Lower lobe of right lung (tissue), 2 donors: ENCODE data around the gene AQP6. TPM values are rescaled to one million over a fixed set of nuclear protein-coding genes. Genes with fewer than 3 reads are reported as not detected.
A peak's percentile ranks its signal among the peaks of the same experiment; 100 is the strongest.

Source experiments
- ATAC-seq, 2 donors: fragments of 200-7000 bp; cut with Tn5 transposase; one replicate each; pipeline ENCODE4 v1.9.1; 2020 to 2022; ENCODE audit warnings: mild to moderate bottlenecking in 2 of 2, moderate library complexity in 2 of 2
- DNase-seq: peaks from one replicate; pipeline ENCODE4 v3.0.0-alpha.2; 2020
- H3K27ac ChIP-seq: fragments of 200-600 bp; one replicate; pipeline ENCODE4 v1.8.0; 2022
- H3K27me3 ChIP-seq: fragments of 200-600 bp; one replicate; pipeline ENCODE4 v1.8.0; 2022; ENCODE audit warnings: low read depth
- H3K36me3 ChIP-seq: fragments of 200-600 bp; one replicate; pipeline ENCODE4 v1.8.0; 2022; ENCODE audit warnings: mild to moderate bottlenecking
- H3K4me1 ChIP-seq: fragments of 200-600 bp; one replicate; pipeline ENCODE4 v1.8.0; 2022
- H3K4me3 ChIP-seq: fragments of 200-600 bp; one replicate; pipeline ENCODE4 v1.8.0; 2022; ENCODE audit warnings: mild to moderate bottlenecking
- H3K9me3 ChIP-seq: fragments of 200-600 bp; one replicate; pipeline ENCODE4 v1.8.0; 2022
- CTCF ChIP-seq: fragments of 200-600 bp; IDR thresholded peaks from one replicate; pipeline ENCODE4 v1.8.0; 2022; ENCODE audit warnings: antibody characterized with exemption, mild to moderate bottlenecking
- intact Hi-C: fragments of 100-400 bp; cut with DNase I; formaldehyde crosslinking; loops from one replicate; pipeline ENCODE4 v1.11.0; 2022
- total RNA-seq: library from RNA; stranded (reverse); fragmentation: NEBNext Ultra II Directional; extraction: Animal tissue kit (Norgen Biotek cat#: 25700); gene quantifications from one replicate; pipeline ENCODE4 v1.2.1, GENCODE V29; 2021
- donor health status: DM: no; HTN: yes; CAD: no; lungs with severe emphysema.

The AQP6 gene
- total RNA-seq, 1 donor from 2014 or later, result 0.09 TPM

DNA sequence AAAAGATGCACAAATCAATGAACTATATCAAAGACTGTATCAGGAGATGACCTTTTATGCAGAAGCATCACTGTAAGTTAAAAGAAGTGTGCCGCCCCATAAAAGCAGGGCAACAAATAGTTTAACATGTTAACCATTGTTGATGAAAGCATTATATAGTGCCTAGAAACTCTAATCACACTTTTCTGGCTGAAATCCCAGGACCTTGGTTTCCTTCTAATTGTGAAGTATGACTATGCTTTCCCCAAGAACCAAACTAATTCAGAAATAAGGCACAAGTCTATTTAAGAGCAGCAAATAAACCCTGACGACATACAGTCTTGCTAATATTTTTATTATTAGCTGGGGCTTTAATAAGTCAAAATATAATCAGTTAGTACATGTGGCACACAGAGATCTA lies 30.8 kb downstream of the AQP6 start:
- no peak overlapping the region for H3K4me3 ChIP-seq
- H3K27me3 ChIP-seq, result no peaks in the 10 kb centered on the region
- ATAC-seq, result no peak
- no peak for DNase-seq
- H3K27ac ChIP-seq, result no peak overlapping the region
- no peak for TF ChIP-seq CTCF
- no peaks in the 10 kb centered on the region for H3K4me1 ChIP-seq
- no peaks in the 10 kb centered on the region for H3K9me3 ChIP-seq
- intact Hi-C loops, result no loop called here
- H3K36me3 ChIP-seq, result peaks cover 32% of the 10 kb centered on the region

- DNase-seq (no peak), ATAC-seq (peak; percentile 61 to 75)
- intact Hi-C loops, result no loop called here
- Histone ChIP-seq H3K9me3 (no peaks in the 10 kb centered on the region), H3K27ac (peak overlapping the region; percentile 24), H3K4me3 (no peak overlapping the region), H3K4me1 (no peaks in the 10 kb centered on the region), H3K27me3 (no peaks in the 10 kb centered on the region), H3K36me3 (peaks cover 24% of the 10 kb centered on the region)
- TF ChIP-seq CTCF, result no peak
Measured at GRCh38 chr12:50004696-50005095, 31.9 kb downstream of the AQP6 start.

- no peak for DNase-seq
- no peak for ATAC-seq
- intact Hi-C loops, result no loop called here
Measured at GRCh38 chr12:50005175-50005574, 32.4 kb downstream of the AQP6 start.

DNA sequence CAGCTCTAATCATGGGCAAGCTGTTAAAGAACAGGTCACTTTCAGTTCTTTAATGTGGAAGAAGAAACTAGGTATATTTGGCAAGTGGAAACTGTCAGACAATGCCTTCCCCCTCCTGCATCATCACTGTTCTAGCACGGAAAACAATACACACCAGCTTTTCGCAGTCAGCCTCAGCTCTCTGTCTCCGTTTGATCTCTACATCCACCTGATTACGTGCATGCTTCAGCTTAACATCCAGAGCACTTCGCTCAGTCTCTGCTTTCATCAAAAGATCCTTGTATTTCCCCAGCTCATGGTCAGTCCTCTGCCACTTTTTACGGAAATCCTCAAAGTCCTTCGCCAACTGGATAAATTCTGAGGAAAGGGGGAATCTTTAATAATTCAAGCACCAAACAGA lies 33.5 kb downstream of the AQP6 start:
- Histone ChIP-seq H3K4me1 (no peaks in the 10 kb centered on the region), H3K27ac (no peak overlapping the region), H3K4me3 (no peak overlapping the region), H3K9me3 (no peaks in the 10 kb centered on the region), H3K36me3 (peaks cover 13% of the 10 kb centered on the region), H3K27me3 (no peaks in the 10 kb centered on the region)
- no peak for DNase-seq
- TF ChIP-seq CTCF, result no peak
- no peak for ATAC-seq
- intact Hi-C loops, result no loop called here

More at GRCh38 chr12:50005175-50005574, 32.4 kb downstream of the AQP6 start:
- Histone ChIP-seq H3K27ac (no peak overlapping the region), H3K9me3 (no peaks in the 10 kb centered on the region), H3K4me1 (no peaks in the 10 kb centered on the region), H3K27me3 (no peaks in the 10 kb centered on the region), H3K4me3 (no peak overlapping the region), H3K36me3 (peaks cover 24% of the 10 kb centered on the region)
- no peak for TF ChIP-seq CTCF

DNA sequence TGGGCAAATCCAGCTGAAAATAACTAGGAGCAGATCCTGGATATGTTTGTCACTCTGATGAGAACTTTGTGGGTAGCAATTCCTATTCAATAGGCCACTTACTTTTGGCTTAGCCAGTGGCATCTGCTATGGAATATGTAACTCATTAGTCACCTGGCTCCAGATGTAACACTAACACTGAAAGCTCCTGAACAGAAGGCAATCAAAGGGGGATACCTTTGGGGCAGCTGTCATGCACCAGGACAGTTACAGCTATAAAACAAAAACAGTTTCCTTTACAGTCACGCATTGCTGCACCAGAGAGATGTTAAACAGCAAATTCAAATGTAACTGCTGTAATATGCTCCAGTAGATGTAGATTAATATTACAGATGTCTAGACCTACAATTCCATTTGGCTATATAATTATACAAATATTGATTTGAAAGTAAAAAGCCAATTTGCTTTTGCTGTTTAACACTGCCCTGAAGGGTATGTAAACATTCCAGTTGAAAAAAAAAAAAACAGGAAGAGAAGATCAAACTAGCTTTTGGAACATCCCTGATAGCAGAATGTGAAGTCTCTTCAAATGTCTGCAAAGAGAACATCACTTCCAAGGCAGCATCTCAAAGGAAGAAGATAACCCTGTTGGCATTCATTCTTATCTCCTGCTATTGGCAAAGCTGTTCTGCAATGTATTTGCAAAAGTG lies 34.2 kb downstream of the AQP6 start:
- intact Hi-C loops, result no loop called here
- ATAC-seq (no peak), DNase-seq (no peak)
- H3K36me3 ChIP-seq, result peaks cover 8% of the 10 kb centered on the region
- no peaks in the 10 kb centered on the region for H3K27me3 ChIP-seq
- no peak overlapping the region for H3K4me3 ChIP-seq
- no peak overlapping the region for H3K27ac ChIP-seq
- no peak for TF ChIP-seq CTCF
- no peaks in the 10 kb centered on the region for H3K9me3 ChIP-seq
- H3K4me1 ChIP-seq, result no peaks in the 10 kb centered on the region
